Neuronal stem cell (in vitro differentiated cells): ENCODE measurements around the gene AHNAK.

Experiments used
- DNase-seq: peaks from one replicate; pipeline ENCODE4 v3.0.0-alpha.2; 2013; ENCODE audit warnings: low spot score
- H2AFZ ChIP-seq: one replicate; pipeline ENCODE4 v1.6.1; 2013; ENCODE audit warnings: mild to moderate bottlenecking, low read length, inconsistent platforms
- H2AK5ac ChIP-seq: 2 replicates; pipeline ENCODE4 v1.6.1; 2013; ENCODE audit warnings: low read depth, mild to moderate bottlenecking, inconsistent platforms, low read length, moderate library complexity, mixed read lengths
- H2BK120ac ChIP-seq: 2 replicates; pipeline ENCODE4 v1.6.1; 2013; ENCODE audit warnings: low read depth, mild to moderate bottlenecking, inconsistent platforms, low read length, moderate library complexity, mixed read lengths
- H2BK12ac ChIP-seq: one replicate; pipeline ENCODE4 v1.6.1; 2013; ENCODE audit warnings: low read length, inconsistent platforms
- H2BK15ac ChIP-seq: 2 replicates; pipeline ENCODE4 v1.6.1; 2013; ENCODE audit warnings: mild to moderate bottlenecking, low read length, inconsistent platforms, mixed read lengths
- H2BK5ac ChIP-seq: one replicate; pipeline ENCODE4 v1.6.1; 2013; ENCODE audit warnings: inconsistent platforms, mild to moderate bottlenecking, low read length, moderate library complexity
- H3K14ac ChIP-seq: one replicate; pipeline ENCODE4 v1.6.1; 2013; ENCODE audit warnings: low read length, inconsistent platforms
- H3K18ac ChIP-seq: 2 replicates; pipeline ENCODE4 v1.6.1; 2013; ENCODE audit warnings: low read length, inconsistent platforms
- H3K23ac ChIP-seq: 2 replicates; pipeline ENCODE4 v1.6.1; 2013; ENCODE audit warnings: low read depth, mild to moderate bottlenecking, mixed read lengths, low read length, inconsistent platforms; ENCODE audit not compliant: poor library complexity
- H3K27ac ChIP-seq: replicated peaks from 3 replicates; pipeline ENCODE4 v1.5.1; 2013; ENCODE audit warnings: low read length, inconsistent platforms
- H3K27me3 ChIP-seq, 3 experiments: 2 replicates each; pipeline ENCODE4 v1.6.1; 2013; ENCODE audit warnings: low read length in 3 of 3, mild to moderate bottlenecking in 2 of 3, inconsistent platforms in 1 of 3, low read depth in 1 of 3, mixed read lengths in 1 of 3, moderate library complexity in 1 of 3; ENCODE audit not compliant: control insufficient read depth in 3 of 3, insufficient read depth in 3 of 3
- H3K36me3 ChIP-seq, 2 donors: replicated peaks in 1 of 2; 2 replicates each; pipeline ENCODE4 v1.6.1; 2013; ENCODE audit warnings: low read length in 2 of 2; ENCODE audit not compliant: control insufficient read depth in 2 of 2, insufficient read depth in 2 of 2
- H3K4ac ChIP-seq: 2 replicates; pipeline ENCODE4 v1.6.1; 2013; ENCODE audit warnings: inconsistent platforms, mild to moderate bottlenecking, low read length, moderate library complexity
- H3K4me1 ChIP-seq, 2 donors: 1 replicate in 1 of 2; 2 replicates in 1 of 2; pipeline ENCODE4 v1.6.1; 2013; ENCODE audit warnings: low read length in 2 of 2, low read depth in 1 of 2; ENCODE audit not compliant: control insufficient read depth in 2 of 2, insufficient read depth in 1 of 2
- H3K4me2 ChIP-seq: one replicate; pipeline ENCODE4 v1.6.1; 2013; ENCODE audit warnings: mild to moderate bottlenecking, low read length, inconsistent platforms; ENCODE audit not compliant: insufficient read depth, poor library complexity, severe bottlenecking
- H3K4me3 ChIP-seq, 2 donors: 2 replicates each; pipeline ENCODE4 v1.5.1; 2013; ENCODE audit warnings: low read length in 2 of 2, mild to moderate bottlenecking in 2 of 2, inconsistent platforms in 1 of 2, moderate library complexity in 1 of 2
- H3K79me1 ChIP-seq: one replicate; pipeline ENCODE4 v1.6.1; 2013; ENCODE audit warnings: low read depth, mild to moderate bottlenecking, inconsistent platforms, low read length, moderate library complexity
- H3K9ac ChIP-seq: one replicate; pipeline ENCODE4 v1.6.1; 2013; ENCODE audit warnings: mild to moderate bottlenecking, low read depth, low read length, inconsistent platforms; ENCODE audit not compliant: poor library complexity
- H3K9me3 ChIP-seq, 2 donors: replicated peaks in 1 of 2; 2 replicates each; pipeline versions ENCODE3 to v1.6.1; 2013; ENCODE audit warnings: low read length in 2 of 2, mild to moderate bottlenecking in 2 of 2, inconsistent platforms in 1 of 2, low read depth in 1 of 2, mixed read lengths in 1 of 2, moderate library complexity in 1 of 2; ENCODE audit not compliant: control insufficient read depth in 2 of 2, insufficient read depth in 1 of 2
- H4K8ac ChIP-seq: one replicate; pipeline ENCODE4 v1.6.1; 2013; ENCODE audit warnings: low read depth, mild to moderate bottlenecking, inconsistent platforms, low read length, moderate library complexity
- H4K91ac ChIP-seq: one replicate; pipeline ENCODE4 v1.6.1; 2013; ENCODE audit warnings: low read length, low read depth, mild to moderate bottlenecking, inconsistent platforms; ENCODE audit not compliant: poor library complexity
- WGBS, 2 donors: extraction: QIAGEN DNeasy Blood & Tissue Kit; methylation state at CpG; one replicate each; pipeline ENCODE4 v1.1.7; 2013; ENCODE audit warnings: missing lambda C conversion rate in 2 of 2, mixed read lengths in 1 of 2; ENCODE audit not compliant: insufficient read length in 2 of 2, insufficient replicate concordance in 1 of 2; ENCODE audit errors: extremely low coverage in 2 of 2; 5-methylcytosine and 5-hydroxymethylcytosine counted together

AHNAK gene

DNA sequence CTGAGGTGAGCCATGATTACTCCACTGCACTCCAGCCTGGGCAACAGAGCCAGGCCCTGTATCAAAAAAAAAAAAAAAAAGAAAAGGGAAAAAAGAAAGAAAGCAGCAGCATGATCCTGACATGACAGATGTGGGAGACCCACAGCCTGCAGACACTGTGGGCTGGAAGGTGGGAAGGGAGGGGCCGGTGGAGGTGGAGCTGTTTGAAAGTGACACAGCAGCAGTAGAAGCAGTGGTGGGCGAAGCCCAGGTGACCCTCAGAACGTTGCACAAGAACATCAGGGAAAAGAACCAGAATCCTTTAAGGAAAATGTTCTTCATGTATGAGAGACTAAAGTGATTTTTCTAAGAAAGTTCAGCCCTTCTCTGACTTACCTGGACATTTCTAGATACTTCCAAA is 154.1 kb downstream of the AHNAK start:
- Histone ChIP-seq H3K14ac (no peak overlapping the region), H2AK5ac (no peak overlapping the region), H3K27me3 (no peaks in the 10 kb centered on the region), H3K4me2 (no peak overlapping the region), H2BK15ac (no peak overlapping the region), H3K9me3 (no peaks in the 10 kb centered on the region), H4K8ac (no peak overlapping the region), H2AFZ (no peak overlapping the region), H3K4ac (no peak overlapping the region), H4K91ac (no peak overlapping the region), H3K27ac (no peak overlapping the region), H3K36me3 (peaks cover 3 to 5% of the 10 kb centered on the region in 2 donors), H2BK120ac (no peak overlapping the region), H3K4me3 (no peak overlapping the region), H3K79me1 (no peaks in the 10 kb centered on the region), H2BK5ac (no peak overlapping the region), H3K4me1 (peaks cover 2 to 3% of the 10 kb centered on the region in 2 donors), H3K9ac (no peak overlapping the region), H3K18ac (no peak overlapping the region), H2BK12ac (no peak overlapping the region), H3K23ac (no peak overlapping the region)
- no peak for DNase-seq
- no CpG with 5 or more reads among the region's 3 CpGs for WGBS, 2 donors

DNA sequence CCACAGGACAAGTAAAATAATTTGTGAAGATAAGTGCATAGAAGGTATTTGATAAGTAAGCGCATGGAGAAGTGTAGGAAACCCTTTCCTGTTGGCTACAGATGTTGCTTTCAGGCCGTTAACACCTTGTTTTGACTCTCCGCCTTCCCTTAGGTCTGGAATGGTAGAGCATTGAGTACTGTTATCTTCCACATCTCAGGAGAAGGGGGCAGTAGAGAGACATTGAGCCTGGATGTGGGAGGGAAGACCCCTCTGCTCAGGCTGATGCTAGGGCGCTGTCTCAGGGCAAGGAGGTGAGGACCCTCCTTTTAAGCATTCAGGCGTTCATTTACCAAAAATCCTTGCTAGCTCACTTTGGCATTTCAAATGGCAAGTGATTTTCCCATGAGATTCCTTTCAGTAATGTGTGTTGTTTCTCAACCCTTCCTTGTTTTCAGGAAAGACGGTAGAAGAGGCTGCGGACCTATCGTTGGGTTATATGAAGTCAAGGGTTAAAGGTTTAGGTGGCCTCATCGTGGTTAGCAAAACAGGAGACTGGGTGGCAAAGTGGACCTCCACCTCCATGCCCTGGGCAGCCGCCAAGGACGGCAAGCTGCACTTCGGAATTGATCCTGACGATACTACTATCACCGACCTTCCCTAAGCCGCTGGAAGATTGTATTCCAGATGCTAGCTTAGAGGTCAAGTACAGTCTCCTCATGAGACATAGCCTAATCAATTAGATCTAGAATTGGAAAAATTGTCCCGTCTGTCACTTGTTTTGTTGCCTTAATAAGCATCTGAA is 154.8 kb downstream of the AHNAK start:
- no peak overlapping the region for H4K8ac ChIP-seq
- WGBS, 2 donors: no CpG with 5 or more reads among the region's 16 CpGs

GRCh38 chr11:62390722-62391121 is 155.9 kb downstream of the AHNAK start:
- Histone ChIP-seq H3K27ac (no peak overlapping the region), H2BK12ac (no peak overlapping the region), H3K4me1 (peaks cover 2 to 3% of the 10 kb centered on the region in 2 donors), H2AK5ac (no peak overlapping the region), H2BK120ac (no peak overlapping the region), H3K9ac (no peak overlapping the region), H3K18ac (no peak overlapping the region), H4K8ac (no peak overlapping the region), H3K27me3 (no peaks in the 10 kb centered on the region), H3K4me2 (no peak overlapping the region), H3K9me3 (no peaks in the 10 kb centered on the region), H2BK15ac (no peak overlapping the region), H3K36me3 (peaks cover 3 to 5% of the 10 kb centered on the region in 2 donors), H2BK5ac (no peak overlapping the region), H3K14ac (no peak overlapping the region), H3K4ac (no peak overlapping the region), H3K79me1 (no peaks in the 10 kb centered on the region), H2AFZ (no peak overlapping the region), H3K23ac (no peak overlapping the region), H4K91ac (no peak overlapping the region), H3K4me3 (no peak overlapping the region)
- DNase-seq: no peak
- WGBS, 2 donors: no CpG with 5 or more reads among the region's 1 CpG

More for the DNA sequence above, 154.8 kb downstream of the AHNAK start:
- no peak overlapping the region for H2BK15ac ChIP-seq
- no peak overlapping the region for H3K9ac ChIP-seq
- H3K4me3 ChIP-seq: no peak overlapping the region
- H2AK5ac ChIP-seq: no peak overlapping the region
- no peak overlapping the region for H3K23ac ChIP-seq
- no peak overlapping the region for H3K18ac ChIP-seq
- H3K27me3 ChIP-seq: no peaks in the 10 kb centered on the region
- H2BK12ac ChIP-seq: no peak overlapping the region
- no peak overlapping the region for H2AFZ ChIP-seq
- H4K91ac ChIP-seq: no peak overlapping the region
- H3K14ac ChIP-seq: no peak overlapping the region
- no peak overlapping the region for H3K4me2 ChIP-seq
- no peak overlapping the region for H3K27ac ChIP-seq
- H3K79me1 ChIP-seq: no peaks in the 10 kb centered on the region
- peaks cover 3 to 5% of the 10 kb centered on the region in 2 donors for H3K36me3 ChIP-seq
- no peak overlapping the region for H2BK120ac ChIP-seq
- no peak overlapping the region for H2BK5ac ChIP-seq
- no peak for DNase-seq
- peaks cover 2 to 3% of the 10 kb centered on the region in 2 donors for H3K4me1 ChIP-seq
- H3K9me3 ChIP-seq: no peaks in the 10 kb centered on the region
- no peak overlapping the region for H3K4ac ChIP-seq

DNA sequence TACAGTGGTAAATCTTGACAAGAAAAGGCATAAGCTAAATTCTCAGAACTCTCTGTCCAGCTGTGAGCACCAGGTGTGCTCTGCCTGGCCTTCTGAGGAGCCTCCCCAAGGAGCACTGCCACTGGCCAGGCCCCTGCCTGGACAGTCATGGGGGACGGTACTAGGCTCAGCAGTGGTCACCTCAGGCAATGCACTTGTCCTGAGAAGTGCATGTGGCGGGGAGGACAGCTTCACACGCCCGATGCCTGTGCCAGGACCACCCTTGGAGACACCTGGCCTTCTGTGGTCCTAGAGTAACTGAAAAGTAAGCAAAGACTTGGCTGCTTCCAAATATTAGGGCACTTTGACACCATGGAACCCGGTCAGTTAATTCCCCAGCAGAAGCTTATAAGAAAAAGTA is 156.4 kb downstream of the AHNAK start:
- H3K23ac ChIP-seq: no peak overlapping the region
- H2BK5ac ChIP-seq: no peak overlapping the region
- no peaks in the 10 kb centered on the region for H3K27me3 ChIP-seq
- no peak overlapping the region for H3K9ac ChIP-seq
- no peak for DNase-seq
- H3K4ac ChIP-seq: no peak overlapping the region
- H2BK15ac ChIP-seq: no peak overlapping the region
- H3K4me2 ChIP-seq: no peak overlapping the region
- no peak overlapping the region for H4K8ac ChIP-seq
- WGBS, 2 donors: no CpG with 5 or more reads among the region's 5 CpGs
- H2AFZ ChIP-seq: no peak overlapping the region
- no peak overlapping the region for H4K91ac ChIP-seq
- H3K4me1 ChIP-seq: peaks cover 1 to 2% of the 10 kb centered on the region in 2 donors
- no peak overlapping the region for H3K18ac ChIP-seq
- H2BK12ac ChIP-seq: no peak overlapping the region
- no peak overlapping the region for H3K27ac ChIP-seq
- H2BK120ac ChIP-seq: no peak overlapping the region
- no peaks in the 10 kb centered on the region for H3K9me3 ChIP-seq
- no peak overlapping the region for H3K14ac ChIP-seq
- H3K4me3 ChIP-seq: no peak overlapping the region
- H3K79me1 ChIP-seq: no peaks in the 10 kb centered on the region
- no peak overlapping the region for H2AK5ac ChIP-seq
- peaks cover 3 to 5% of the 10 kb centered on the region in 2 donors for H3K36me3 ChIP-seq
